HepG2 (cell line): ENCODE measurements around the gene OR5B21. TPM values are rescaled to one million over a fixed set of nuclear protein-coding genes. Genes with fewer than 3 reads are reported as not detected.

ENCODE experiments used
- ATAC-seq: fragments of 200-7000 bp; cut with Tn5 transposase; 3 replicates; pipeline ENCODE4 v1.9.1; 2020; ENCODE audit warnings: mild to moderate bottlenecking, moderate library complexity
- BruUV-seq: library from RNA; stranded (reverse); fragments of 400-500 nt; replicated peaks from 2 replicates; lab custom pipeline; 2021; lab: Mats Ljungman, UMichigan
- CTCF ChIA-PET: fragments of 300-600 bp; formaldehyde crosslinking; extraction: SDS; loops from one replicate; lab custom pipeline; 2021; ENCODE audit warnings: low total read pairs, inconsistent platforms, low intra/inter-chr PET ratio; lab: Yijun Ruan, JAX
- POLR2A ChIA-PET: fragments of 350-600 bp; sonication (Branson Sonifier 250); formaldehyde crosslinking; loops from one replicate; lab custom pipeline; 2020; ENCODE audit warnings: antibody characterized with exemption, inconsistent platforms; lab: Yijun Ruan, JAX
- DNase-seq: peaks from one replicate; pipeline ENCODE4 v3.0.0-alpha.2; 2015; ENCODE audit warnings: low spot score
- FAIRE-seq: peaks from 3 replicates; lab custom pipeline; 2011; peaks lifted over from hg19 to GRCh38; lab: Jason Lieb, UNC
- H2AFZ ChIP-seq: one replicate; pipeline ENCODE4 v1.6.1; 2011; ENCODE audit warnings: low read length, inconsistent platforms
- H3K27ac ChIP-seq: fragments of 300-600 bp; 3 replicates; pipeline ENCODE4 v1.8.0; 2011; ENCODE audit warnings: mixed run types, mild to moderate bottlenecking, mixed read lengths, low read length, inconsistent platforms; ENCODE audit not compliant: insufficient read depth; ENCODE audit errors: extremely low read length
- H3K27me3 ChIP-seq, 2 experiments: fragments of 200-600 bp in 1 of 2; 2 replicates in 1 of 2; 3 replicates in 1 of 2; pipeline versions ENCODE4 v1.6.0 to v1.8.0; 2011; ENCODE audit warnings: low read length in 2 of 2, mild to moderate bottlenecking in 2 of 2, moderate library complexity in 2 of 2, inconsistent platforms in 1 of 2; ENCODE audit not compliant: insufficient read depth in 2 of 2, control insufficient read depth in 1 of 2
- H3K36me3 ChIP-seq, 2 experiments: fragments of 200-600 bp in 1 of 2; replicated peaks in 1 of 2; 2 replicates in 1 of 2; 3 replicates in 1 of 2; pipeline versions ENCODE4 v1.5.1 to v1.8.0; 2011; ENCODE audit warnings: low read length in 2 of 2, inconsistent platforms in 1 of 2; ENCODE audit not compliant: insufficient read depth in 2 of 2, control insufficient read depth in 1 of 2
- H3K4me1 ChIP-seq: 2 replicates; pipeline ENCODE4 v1.5.1; 2012; ENCODE audit warnings: low read length, inconsistent platforms; ENCODE audit not compliant: insufficient read depth
- H3K4me2 ChIP-seq: 2 replicates; pipeline ENCODE4 v1.6.0; 2011; ENCODE audit warnings: low read depth, low read length, inconsistent platforms
- H3K4me3 ChIP-seq, 3 experiments: fragments of 200-600 bp in 1 of 3; sonication (generic), shearing (Covaris generic) in 1 of 3; replicated peaks in 1 of 3; 2 replicates each; pipeline ENCODE4 v1.5.1; 2011 to 2016; ENCODE audit warnings: low read length in 3 of 3, inconsistent platforms in 2 of 3, low read depth in 2 of 3, mild to moderate bottlenecking in 2 of 3, control low read depth in 1 of 3, mixed read lengths in 1 of 3; ENCODE audit not compliant: insufficient read depth in 1 of 3
- H3K79me2 ChIP-seq: one replicate; pipeline ENCODE4 v1.6.1; 2011; ENCODE audit warnings: low read length, inconsistent platforms; ENCODE audit not compliant: insufficient read depth
- H3K9ac ChIP-seq: 2 replicates; pipeline ENCODE4 v1.6.0; 2011; ENCODE audit warnings: mild to moderate bottlenecking, low read depth, low read length, inconsistent platforms; ENCODE audit not compliant: insufficient read depth
- H3K9me3 ChIP-seq: 2 replicates; pipeline ENCODE4 v1.5.1; 2012; ENCODE audit warnings: mild to moderate bottlenecking, low read length
- H4K20me1 ChIP-seq: 2 replicates; pipeline ENCODE4 v1.6.0; 2011; ENCODE audit warnings: inconsistent platforms, mild to moderate bottlenecking, low read length, moderate library complexity; ENCODE audit not compliant: insufficient read depth
- CHD2 ChIP-seq: IDR thresholded peaks from 2 replicates; pipeline ENCODE4 v1.6.1; 2011; ENCODE audit warnings: low read depth, low read length, improper control_type of control experiment
- GPN1 ChIP-seq: sonication (generic); formaldehyde crosslinking; IDR thresholded peaks from 2 replicates; pipeline ENCODE4 v1.5.1; 2020; ENCODE audit warnings: missing genetic modification reagents, borderline replicate concordance
- ZBTB1 ChIP-seq: sonication (generic); formaldehyde crosslinking; IDR thresholded peaks from 2 replicates; pipeline ENCODE4 v1.4.0; 2020; ENCODE audit warnings: missing genetic modification reagents, borderline replicate concordance
- ZNF672 ChIP-seq: sonication (generic); formaldehyde crosslinking; IDR thresholded peaks from 2 replicates; pipeline ENCODE4 v1.8.1; 2022; ENCODE audit warnings: missing genetic modification reagents
- WGBS: methylation state at CpG from one replicate; pipeline ENCODE4 v1.1.6; 2017; ENCODE audit warnings: low lambda C conversion rate; 5-methylcytosine and 5-hydroxymethylcytosine counted together
- in situ Hi-C: cut with HindIII; loops from 2 replicates; pipeline ENCODE4 v1.10.0; 2017; ENCODE audit warnings: low pct_unique_long_range_greater_than_20kb; ENCODE audit not compliant: extremely low pct_ligation_motif_present
- intact Hi-C: fragments of 100-400 bp; cut with micrococcal nuclease; formaldehyde crosslinking; loops from one replicate; pipeline ENCODE4 v1.10.0; 2022; ENCODE audit not compliant: unreplicated experiment
- polyA plus RNA-seq, 8 experiments: library from polyadenylated mRNA; depleted of rRNA in 3 of 8; stranded (reverse) in 7 of 8; unstranded in 1 of 8; fragments of >200 nt; fragmentation: Illumina TruSeq in 4 of 8; extraction: Trizol in 4 of 8; gene quantifications; 2 replicates each; pipeline versions ENCODE4 v1.2.1 to v1.2.3, GENCODE V29; 2011 to 2016; ENCODE audit warnings: low read depth in 4 of 8, missing spikeins in 1 of 8, mixed read lengths in 1 of 8; ENCODE audit not compliant: insufficient read depth in 1 of 8
- total RNA-seq, 5 experiments: library from RNA; depleted of rRNA; stranded (reverse); fragments of >200 nt; fragmentation: Illumina TruSeq; extraction: Trizol; gene quantifications; 2 replicates each; pipeline ENCODE4 v1.2.3, GENCODE V29; 2016; ENCODE audit warnings: low read depth in 1 of 5
- TF ChIP-seq, protein P1 (sequence below): sonication (generic); formaldehyde crosslinking; IDR thresholded peaks from 2 replicates; pipeline ENCODE4 v1.9.0; 2021; ENCODE audit warnings: missing genetic modification reagents, borderline replicate concordance
- TF ChIP-seq, protein P2 (sequence below): sonication (generic); formaldehyde crosslinking; IDR thresholded peaks from 2 replicates; pipeline ENCODE4 v1.4.0; 2020; ENCODE audit warnings: missing genetic modification reagents, mild to moderate bottlenecking, borderline replicate concordance
- TF ChIP-seq, protein P3 (sequence below): sonication (generic); formaldehyde crosslinking; IDR thresholded peaks from 2 replicates; pipeline ENCODE4 v1.4.0; 2020; ENCODE audit warnings: mild to moderate bottlenecking, missing genetic modification reagents

The OR5B21 gene
- total and polyA plus RNA-seq, 2 of the 13 experiments (the other 11 are each of a cell fraction or from before 2014, with no cell fraction given), result not detected

DNA sequence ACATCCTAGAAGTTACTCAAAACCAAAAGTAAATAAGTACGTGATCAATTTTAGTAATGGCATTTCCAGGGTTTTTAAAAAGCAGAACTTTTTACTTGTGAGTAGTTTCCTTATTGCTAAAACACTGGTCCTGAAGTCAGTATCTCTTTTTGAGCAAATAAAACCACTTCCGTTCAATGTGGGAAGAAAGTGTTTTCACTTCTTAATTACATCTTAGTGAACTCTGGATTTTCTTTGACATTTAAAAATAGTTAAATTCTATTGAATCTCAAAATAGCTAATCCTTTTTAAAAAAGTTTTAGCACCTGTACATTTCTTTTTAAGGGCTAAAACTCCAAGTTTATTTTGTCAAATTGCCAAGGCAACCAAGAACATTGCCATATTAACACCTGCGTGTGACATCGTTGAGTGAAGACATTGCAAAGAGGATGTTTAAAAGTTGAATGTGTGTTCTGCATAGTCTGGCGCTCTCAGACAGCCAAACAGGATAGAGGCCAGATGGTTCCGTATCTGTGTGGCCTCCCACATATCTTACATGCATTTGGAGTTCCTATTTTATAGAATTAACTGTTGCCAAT, 17.2 kb upstream of the OR5B21 start:
- intact Hi-C loops, result loop anchor here (2.0 kb wide), 1 partner anchor 1180 kb away; no protein-coding TSS in a partner anchor
- FAIRE-seq (no peak), DNase-seq (no peak), ATAC-seq (no peak)
- CTCF ChIA-PET, result no interaction called here
- POLR2A ChIA-PET, result no interaction called here
- Histone ChIP-seq H3K36me3 (no peaks in the 10 kb centered on the region), H2AFZ (no peak overlapping the region), H3K79me2 (no peaks in the 10 kb centered on the region), H3K27ac (no peak overlapping the region), H3K9ac (no peak overlapping the region), H3K4me3 (no peak overlapping the region), H3K9me3 (no peaks in the 10 kb centered on the region), H4K20me1 (no peaks in the 10 kb centered on the region), H3K4me1 (peaks cover 6% of the 10 kb centered on the region), H3K27me3 (0 out of 5 replicates have a peak, but pooled peaks cover 0 to 4% of the 10 kb centered on the region in 2 experiments), H3K4me2 (no peak overlapping the region)
- in situ Hi-C loops, result loop anchor here (25.0 kb wide), 1 partner anchor 262 kb away; no protein-coding TSS in a partner anchor
- WGBS, result 65% methylated on average over 6 of the region's 6 CpGs
- no TSS peak for BruUV-seq
- TF ChIP-seq, protein P1, sequence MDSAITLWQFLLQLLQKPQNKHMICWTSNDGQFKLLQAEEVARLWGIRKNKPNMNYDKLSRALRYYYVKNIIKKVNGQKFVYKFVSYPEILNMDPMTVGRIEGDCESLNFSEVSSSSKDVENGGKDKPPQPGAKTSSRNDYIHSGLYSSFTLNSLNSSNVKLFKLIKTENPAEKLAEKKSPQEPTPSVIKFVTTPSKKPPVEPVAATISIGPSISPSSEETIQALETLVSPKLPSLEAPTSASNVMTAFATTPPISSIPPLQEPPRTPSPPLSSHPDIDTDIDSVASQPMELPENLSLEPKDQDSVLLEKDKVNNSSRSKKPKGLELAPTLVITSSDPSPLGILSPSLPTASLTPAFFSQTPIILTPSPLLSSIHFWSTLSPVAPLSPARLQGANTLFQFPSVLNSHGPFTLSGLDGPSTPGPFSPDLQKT (CRISPR knock-in tag), result no peak
- TF ChIP-seq CHD2 (no peak), ZNF672 (no peak), GPN1 (CRISPR knock-in tag) (no peak), ZBTB1 (no peak)
- TF ChIP-seq, protein P2, sequence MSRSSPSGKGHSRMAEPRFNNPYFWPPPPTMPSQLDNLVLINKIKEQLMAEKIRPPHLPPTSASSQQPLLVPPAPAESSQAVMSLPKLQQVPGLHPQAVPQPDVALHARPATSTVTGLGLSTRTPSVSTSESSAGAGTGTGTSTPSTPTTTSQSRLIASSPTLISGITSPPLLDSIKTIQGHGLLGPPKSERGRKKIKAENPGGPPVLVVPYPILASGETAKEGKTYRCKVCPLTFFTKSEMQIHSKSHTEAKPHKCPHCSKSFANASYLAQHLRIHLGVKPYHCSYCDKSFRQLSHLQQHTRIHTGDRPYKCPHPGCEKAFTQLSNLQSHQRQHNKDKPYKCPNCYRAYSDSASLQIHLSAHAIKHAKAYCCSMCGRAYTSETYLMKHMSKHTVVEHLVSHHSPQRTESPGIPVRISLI, result no peak
- TF ChIP-seq, protein P3, sequence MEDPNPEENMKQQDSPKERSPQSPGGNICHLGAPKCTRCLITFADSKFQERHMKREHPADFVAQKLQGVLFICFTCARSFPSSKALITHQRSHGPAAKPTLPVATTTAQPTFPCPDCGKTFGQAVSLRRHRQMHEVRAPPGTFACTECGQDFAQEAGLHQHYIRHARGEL, result no peak
